NB4 (cell line): Measurements from ENCODE around the gene GREB1.

ENCODE experiments used
- CTCF ChIP-seq: IDR thresholded peaks from one replicate; pipeline ENCODE4 v1.5.1; 2012; ENCODE audit warnings: low read depth, low read length
- MYC ChIP-seq: IDR thresholded peaks from 2 replicates; pipeline ENCODE4 v1.6.1; 2011; ENCODE audit warnings: low read depth, low read length
- POLR2A ChIP-seq: IDR thresholded peaks from 2 replicates; pipeline ENCODE4 v1.6.1; 2011; ENCODE audit warnings: mild to moderate bottlenecking; ENCODE audit not compliant: insufficient read length; ENCODE audit errors: extremely low read depth

- TF ChIP-seq CTCF (no peak), POLR2A (no peak), MYC (no peak)
Measured at GRCh38 chr2:11528228-11528627, 5.6 kb upstream of the GREB1 start.
